Mucosa of rectum (tissue), 2 donors: ENCODE results near the gene CADPS2.

ENCODE experiments used
- H3K27ac ChIP-seq, 2 donors: one replicate each; pipeline ENCODE4 v1.7.0; 2013; ENCODE audit warnings: inconsistent platforms in 2 of 2, low read depth in 2 of 2, low read length in 2 of 2
- H3K27me3 ChIP-seq, 2 donors: one replicate each; pipeline ENCODE4 v1.7.0; 2013; ENCODE audit warnings: low read length in 2 of 2; ENCODE audit not compliant: control insufficient read depth in 2 of 2, insufficient read depth in 2 of 2
- H3K36me3 ChIP-seq, 2 donors: one replicate each; pipeline ENCODE4 v1.7.0; 2013; ENCODE audit warnings: low read length in 2 of 2; ENCODE audit not compliant: control insufficient read depth in 2 of 2, insufficient read depth in 2 of 2
- H3K4me1 ChIP-seq, 2 donors: one replicate each; pipeline ENCODE4 v1.7.0; 2013; ENCODE audit warnings: low read length in 2 of 2, mild to moderate bottlenecking in 1 of 2; ENCODE audit not compliant: control insufficient read depth in 2 of 2, insufficient read depth in 2 of 2
- H3K4me3 ChIP-seq, 2 donors: one replicate each; pipeline ENCODE4 v1.7.0; 2013; ENCODE audit warnings: low read length in 2 of 2
- H3K9ac ChIP-seq, 2 donors: one replicate each; pipeline ENCODE4 v1.7.0; 2013; ENCODE audit warnings: low read length in 2 of 2, low read depth in 1 of 2, mild to moderate bottlenecking in 1 of 2
- H3K9me3 ChIP-seq, 2 donors: one replicate each; pipeline ENCODE4 v1.7.0; 2013; ENCODE audit warnings: low read length in 2 of 2; ENCODE audit not compliant: control insufficient read depth in 2 of 2
- donor health status: healthy.
- donor health status: Normal muscosa, but diverticular disease.

CADPS2 gene

GRCh38 chr7:122726881-122727280 lies 159.4 kb downstream of the CADPS2 start:
- H3K9me3 ChIP-seq = no peaks in the 10 kb centered on the region
- no peaks in the 10 kb centered on the region for H3K36me3 ChIP-seq
- no peak overlapping the region for H3K4me3 ChIP-seq
- H3K27ac ChIP-seq = no peak overlapping the region
- no peak overlapping the region for H3K9ac ChIP-seq
- H3K4me1 ChIP-seq = no peaks in the 10 kb centered on the region
- no peaks in the 10 kb centered on the region for H3K27me3 ChIP-seq

DNA sequence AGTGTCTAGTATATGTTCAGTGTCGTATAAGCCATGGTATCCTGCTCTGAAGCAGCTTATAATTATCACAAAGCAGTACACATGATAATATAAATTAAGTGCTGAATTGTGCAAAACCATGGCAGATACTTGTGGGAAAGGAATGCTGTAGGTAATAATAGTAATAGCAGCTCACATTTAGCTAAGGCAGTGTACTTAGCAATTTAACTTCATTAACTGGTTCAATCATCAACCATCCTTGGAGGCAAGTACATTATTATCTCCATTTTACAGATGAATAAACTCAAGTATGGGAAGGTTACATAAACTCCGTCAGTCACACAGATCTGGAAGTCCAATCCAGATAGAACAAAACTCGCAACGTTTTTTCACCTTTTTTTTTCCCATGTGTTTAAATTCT lies 161.9 kb downstream of the CADPS2 start:
- H3K9me3 ChIP-seq = no peaks in the 10 kb centered on the region
- no peak overlapping the region for H3K9ac ChIP-seq
- H3K4me3 ChIP-seq = no peak overlapping the region
- H3K4me1 ChIP-seq = no peaks in the 10 kb centered on the region
- H3K27me3 ChIP-seq = no peaks in the 10 kb centered on the region
- no peaks in the 10 kb centered on the region for H3K36me3 ChIP-seq
- no peak overlapping the region for H3K27ac ChIP-seq

- no peaks in the 10 kb centered on the region for H3K36me3 ChIP-seq
- no peaks in the 10 kb centered on the region for H3K9me3 ChIP-seq
- no peaks in the 10 kb centered on the region for H3K27me3 ChIP-seq
- no peak overlapping the region for H3K9ac ChIP-seq
- H3K4me1 ChIP-seq = no peaks in the 10 kb centered on the region
- no peak overlapping the region for H3K4me3 ChIP-seq
- H3K27ac ChIP-seq = no peak overlapping the region
These were observed 167.2 kb downstream of the CADPS2 start for GRCh38 chr7:122719010-122719578.

GRCh38 chr7:122717356-122718089 lies 168.7 kb downstream of the CADPS2 start:
- Histone ChIP-seq H3K27me3 (no peaks in the 10 kb centered on the region), H3K9me3 (no peaks in the 10 kb centered on the region), H3K9ac (no peak overlapping the region), H3K27ac (no peak overlapping the region), H3K4me3 (no peak overlapping the region), H3K4me1 (no peaks in the 10 kb centered on the region), H3K36me3 (no peaks in the 10 kb centered on the region)

GRCh38 chr7:122715183-122715582 lies 171.1 kb downstream of the CADPS2 start:
- Histone ChIP-seq H3K27ac (no peak overlapping the region), H3K36me3 (no peaks in the 10 kb centered on the region), H3K27me3 (no peaks in the 10 kb centered on the region), H3K4me1 (no peaks in the 10 kb centered on the region), H3K9ac (no peak overlapping the region), H3K9me3 (no peaks in the 10 kb centered on the region), H3K4me3 (no peak overlapping the region)

- Histone ChIP-seq H3K4me1 (no peaks in the 10 kb centered on the region), H3K36me3 (no peaks in the 10 kb centered on the region), H3K9me3 (no peaks in the 10 kb centered on the region)
These were observed 175.3 kb downstream of the CADPS2 start for GRCh38 chr7:122710916-122711315.

DNA sequence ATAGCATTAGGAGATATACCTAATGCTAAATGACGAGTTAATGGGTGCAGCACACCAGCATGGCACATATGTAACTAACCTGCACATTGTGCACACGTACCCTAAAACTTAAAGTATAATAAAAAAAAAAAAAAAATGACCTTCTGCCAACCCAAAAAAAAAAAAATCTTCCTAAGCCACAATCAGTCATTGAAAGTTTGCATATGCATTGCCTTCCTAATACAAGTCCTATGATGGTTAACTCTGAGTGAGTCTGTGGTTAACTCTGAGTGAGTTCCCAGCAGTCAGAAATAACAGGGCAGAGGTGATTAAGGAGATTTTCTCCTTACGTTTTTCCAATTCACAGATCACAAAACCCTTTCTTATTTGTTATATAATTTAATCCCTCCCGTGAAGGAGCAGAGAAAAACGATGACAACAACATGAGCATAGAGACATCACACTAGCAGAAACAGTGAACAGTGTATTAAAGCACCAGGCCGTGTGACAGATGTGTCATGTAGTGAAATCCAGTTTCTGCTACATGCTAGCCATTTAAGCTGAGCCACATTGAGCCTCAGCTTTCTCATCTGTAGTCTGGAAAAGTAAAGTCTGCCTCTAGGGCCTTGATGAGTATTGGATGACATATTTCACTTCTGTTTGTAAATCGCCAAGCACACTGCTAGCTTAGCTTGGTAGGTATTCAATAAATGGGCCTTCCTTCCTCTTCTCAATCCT lies 176.2 kb downstream of the CADPS2 start:
- Histone ChIP-seq H3K4me3 (no peak overlapping the region), H3K4me1 (no peaks in the 10 kb centered on the region), H3K27me3 (no peaks in the 10 kb centered on the region), H3K9me3 (no peaks in the 10 kb centered on the region), H3K27ac (no peak overlapping the region), H3K36me3 (no peaks in the 10 kb centered on the region), H3K9ac (no peak overlapping the region)

More at GRCh38 chr7:122710916-122711315, 175.3 kb downstream of the CADPS2 start:
- H3K27me3 ChIP-seq = no peaks in the 10 kb centered on the region
- no peak overlapping the region for H3K27ac ChIP-seq
- no peak overlapping the region for H3K4me3 ChIP-seq
- H3K9ac ChIP-seq = no peak overlapping the region

DNA sequence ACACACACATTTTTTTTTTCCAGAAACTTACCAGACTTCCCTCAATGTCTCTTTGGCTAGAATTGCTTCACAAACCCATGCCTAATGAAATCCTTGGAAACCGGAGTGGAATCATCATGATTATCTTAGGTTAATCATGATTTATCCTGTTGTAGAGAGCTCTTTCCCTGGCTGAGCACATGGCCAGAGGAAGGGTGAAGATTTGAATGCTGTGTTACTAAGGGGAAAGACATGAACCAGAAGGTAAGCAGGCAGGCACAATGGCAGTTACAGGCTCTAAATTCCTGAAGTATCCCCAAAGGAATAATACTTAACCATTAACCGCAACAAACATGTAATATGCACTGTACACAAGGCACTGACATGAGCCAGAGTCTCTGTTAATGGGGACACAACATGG lies 179.4 kb downstream of the CADPS2 start:
- no peak overlapping the region for H3K4me3 ChIP-seq
- H3K9ac ChIP-seq = no peak overlapping the region
- H3K27ac ChIP-seq = no peak overlapping the region
- H3K4me1 ChIP-seq = no peaks in the 10 kb centered on the region
- H3K27me3 ChIP-seq = no peaks in the 10 kb centered on the region
- H3K36me3 ChIP-seq = no peaks in the 10 kb centered on the region
- no peaks in the 10 kb centered on the region for H3K9me3 ChIP-seq

DNA sequence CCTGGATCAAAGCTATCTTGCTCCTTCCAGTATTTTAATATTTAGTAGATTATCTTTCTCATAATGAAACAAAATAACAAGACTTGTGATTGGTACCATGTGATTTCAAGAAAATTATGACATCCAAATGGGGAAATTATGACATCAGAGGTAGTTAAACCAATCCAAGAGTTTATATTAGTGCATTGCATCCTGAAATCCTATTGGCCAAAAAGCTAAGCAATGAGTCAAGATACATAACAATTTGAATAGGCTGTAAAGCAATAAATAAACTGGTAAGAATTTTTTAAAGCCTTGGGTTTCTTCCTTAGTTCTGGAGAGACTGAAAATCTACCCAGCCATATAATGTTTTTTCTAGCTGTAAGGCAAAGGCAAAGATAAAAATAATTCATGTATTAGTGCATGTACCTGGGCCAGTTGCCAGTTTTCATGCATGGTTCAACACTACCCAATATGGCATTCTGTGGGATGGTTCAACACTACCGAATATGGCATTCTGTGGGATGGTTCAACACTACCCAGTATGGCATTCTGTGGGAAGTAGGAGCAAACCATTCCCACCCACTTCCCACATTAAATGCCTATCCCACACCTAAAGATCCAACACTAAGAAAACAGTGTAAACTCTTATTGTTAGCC lies 183.3 kb downstream of the CADPS2 start, which contains the start of gene RNF148:
Gene RNF148 (minus strand): TSS at position 51 of the 639 bp plus-strand sequence. CDS start 172 bp downstream, outside the sequence.
- Histone ChIP-seq H3K27ac (no peak within 1 kb of the TSS), H3K9me3 (no peaks in the 10 kb centered on the region)

DNA sequence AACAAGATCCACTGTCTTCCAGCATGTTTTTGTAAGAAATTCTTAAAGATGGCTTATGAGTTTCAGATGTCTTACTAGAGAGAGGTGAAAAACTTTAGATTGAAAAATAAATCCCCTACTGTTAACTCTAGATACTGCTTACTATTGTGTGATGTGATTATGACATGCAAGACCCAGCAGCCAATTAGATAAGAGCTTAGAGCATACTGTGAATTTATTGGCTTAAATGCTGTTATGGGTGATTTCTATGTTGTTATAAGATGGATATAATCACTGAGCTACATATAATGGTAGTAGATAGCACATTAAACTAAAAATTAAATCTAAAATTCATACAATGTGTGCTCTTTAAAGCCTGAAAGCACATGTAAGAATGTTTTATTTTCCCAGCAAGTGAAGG lies 187.2 kb downstream of the CADPS2 start, which contains the start of gene RNF133:
Gene RNF133 (minus strand): TSS at position 101 of the 400 bp plus-strand sequence. CDS start 199 bp downstream, outside the sequence.
- H3K9ac ChIP-seq = no peak within 1 kb of the TSS
- H3K27me3 ChIP-seq = no peaks in the 10 kb centered on the region
- H3K36me3 ChIP-seq = no peaks in the 10 kb centered on the region
- H3K4me3 ChIP-seq = no peak within 1 kb of the TSS
- H3K9me3 ChIP-seq = no peaks in the 10 kb centered on the region
- no peak within 1 kb of the TSS for H3K27ac ChIP-seq
- no peaks in the 10 kb centered on the region for H3K4me1 ChIP-seq

More for the DNA sequence above, 183.3 kb downstream of the CADPS2 start, which contains the start of gene RNF148:
- H3K27me3 ChIP-seq = no peaks in the 10 kb centered on the region
- H3K36me3 ChIP-seq = no peaks in the 10 kb centered on the region
- H3K9ac ChIP-seq = no peak within 1 kb of the TSS
- no peaks in the 10 kb centered on the region for H3K4me1 ChIP-seq
- no peak within 1 kb of the TSS for H3K4me3 ChIP-seq
